Stimulated activated CD4-positive, alpha-beta T cell treated with anti-CD3 and anti-CD28 coated beads, Interleukin-1b, Interleukin-23, amount 100 ng/mL, for 48 hours (primary cell): ENCODE data around the gene ADAMTS19.
A peak's percentile ranks its signal among the peaks of the same experiment; 100 is the strongest.
"Not testable (repeated sequence)": the region's sequence is repeated elsewhere in the genome, so short reads cannot be mapped to it uniquely, and the experiment has no call there.

ENCODE experiments used
- DNase-seq: peaks from one replicate; pipeline ENCODE4 v3.0.0-alpha.2; 2020

Gene ADAMTS19

GRCh38 chr5:129459777-129460671 is at the start of gene ADAMTS19:
Gene ADAMTS19, plus strand, starts transcription at chr5:129460298. Its CDS starts 94 bp downstream, at chr5:129460392.
- DNase-seq, result peak; percentile 25

- DNase-seq, result no peak
These were observed 49.6 kb upstream of the ADAMTS19 start for GRCh38 chr5:129410488-129410887.

- no peak for DNase-seq
These were observed 47.4 kb upstream of the ADAMTS19 start for GRCh38 chr5:129412721-129413120.

GRCh38 chr5:129413570-129413969 is 46.5 kb upstream of the ADAMTS19 start:
- no peak for DNase-seq

- DNase-seq, result no peak
These were observed 40.8 kb upstream of the ADAMTS19 start for GRCh38 chr5:129419292-129419691.

GRCh38 chr5:129425031-129425430 is 35.1 kb upstream of the ADAMTS19 start:
- DNase-seq, result no peak

GRCh38 chr5:129426071-129426470 is 34.0 kb upstream of the ADAMTS19 start:
- DNase-seq, result no peak

GRCh38 chr5:129428636-129429035 is 31.5 kb upstream of the ADAMTS19 start:
- not testable (repeated sequence) for DNase-seq

GRCh38 chr5:129431406-129431805 is 28.7 kb upstream of the ADAMTS19 start:
- no peak for DNase-seq

GRCh38 chr5:129438322-129438721 is 21.8 kb upstream of the ADAMTS19 start:
- no peak for DNase-seq

GRCh38 chr5:129440424-129440823 is 19.7 kb upstream of the ADAMTS19 start:
- DNase-seq, result no peak

GRCh38 chr5:129441096-129441495 is 19.0 kb upstream of the ADAMTS19 start:
- no peak for DNase-seq

GRCh38 chr5:129445379-129445778 is 14.7 kb upstream of the ADAMTS19 start:
- no peak for DNase-seq

GRCh38 chr5:129447968-129448367 is 12.1 kb upstream of the ADAMTS19 start:
- DNase-seq, result no peak

GRCh38 chr5:129448654-129449053 is 11.4 kb upstream of the ADAMTS19 start:
- DNase-seq, result no peak

GRCh38 chr5:129454461-129454860 is 5.6 kb upstream of the ADAMTS19 start:
- no peak for DNase-seq

GRCh38 chr5:129459450-129459776 is 685 bp upstream of the ADAMTS19 start:
- no peak for DNase-seq

GRCh38 chr5:129460672-129460935 is 506 bp downstream of the ADAMTS19 start:
- DNase-seq, result no peak

- peak; percentile 15 for DNase-seq
These were observed 1.0 kb downstream of the ADAMTS19 start for GRCh38 chr5:129460936-129461710.

GRCh38 chr5:129461711-129462332 is 1.7 kb downstream of the ADAMTS19 start:
- no peak for DNase-seq

GRCh38 chr5:129465776-129466344 is 5.8 kb downstream of the ADAMTS19 start:
- no peak for DNase-seq

- DNase-seq, result no peak
These were observed 14.4 kb downstream of the ADAMTS19 start for GRCh38 chr5:129474544-129474943.

GRCh38 chr5:129476751-129477150 is 16.7 kb downstream of the ADAMTS19 start:
- no peak for DNase-seq

GRCh38 chr5:129477532-129477931 is 17.4 kb downstream of the ADAMTS19 start:
- no peak for DNase-seq
